GM21515 (cell line): ENCODE results near the gene ERVFRD-1.
"Not testable (repeated sequence)": the region's sequence is repeated elsewhere in the genome, so short reads cannot be mapped to it uniquely, and the experiment has no call there.

Experiments
- ATAC-seq: cut with Tn5 transposase; IDR thresholded peaks from one replicate; pipeline ENCODE4 v1.9.1; 2021; ENCODE audit not compliant: unreplicated experiment

ERVFRD-1 gene

GRCh38 chr6:11092668-11093375 lies 18.7 kb downstream of the ERVFRD-1 start:
- peak; percentile 41 for ATAC-seq

- ATAC-seq = not testable (repeated sequence)
Measured at GRCh38 chr6:11091141-11091540, 20.4 kb downstream of the ERVFRD-1 start.

DNA sequence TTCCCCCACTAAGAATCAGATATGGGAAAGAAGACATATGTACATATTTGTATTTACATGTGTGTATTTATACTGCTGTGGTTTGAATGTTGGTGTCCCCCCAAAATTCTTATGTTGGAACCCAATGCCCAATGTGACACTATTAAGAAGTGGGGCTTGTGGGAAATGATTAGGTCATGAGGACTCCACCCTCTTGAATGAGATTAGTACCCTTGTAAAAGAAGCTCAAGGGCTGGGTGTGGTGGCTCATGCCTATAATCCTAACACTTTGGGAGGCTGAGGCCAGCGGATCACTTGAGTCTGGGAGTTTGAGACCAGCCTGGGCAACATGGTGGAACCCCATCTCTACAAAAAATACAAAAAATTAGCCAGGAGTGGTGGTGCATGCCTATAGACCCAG lies 21.8 kb downstream of the ERVFRD-1 start:
- ATAC-seq = no peak

GRCh38 chr6:11087141-11087812 lies 24.2 kb downstream of the ERVFRD-1 start:
- ATAC-seq = not testable (repeated sequence)

GRCh38 chr6:11085758-11086435 lies 25.6 kb downstream of the ERVFRD-1 start:
- no peak for ATAC-seq

- ATAC-seq = no peak
Measured at GRCh38 chr6:11083956-11084355, 27.6 kb downstream of the ERVFRD-1 start.

DNA sequence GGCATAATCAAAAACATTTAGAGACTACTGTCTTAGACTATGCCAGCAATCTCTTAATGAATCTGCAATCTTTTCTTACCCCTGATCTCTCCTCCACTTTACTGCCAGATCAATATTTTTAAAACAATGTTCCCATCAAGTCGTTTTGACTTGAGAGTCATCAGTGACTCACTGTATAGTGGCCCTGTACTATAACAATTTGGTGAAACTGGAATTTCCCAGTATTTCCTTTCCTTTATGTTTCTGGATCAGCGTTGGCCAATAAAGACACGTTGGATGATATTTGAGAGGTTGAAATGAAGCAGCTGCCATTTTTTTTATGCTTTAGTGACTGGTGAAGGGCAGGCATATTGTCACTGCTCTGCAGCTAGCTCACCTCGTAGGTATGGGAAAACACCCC lies 28.0 kb downstream of the ERVFRD-1 start:
- no peak for ATAC-seq

DNA sequence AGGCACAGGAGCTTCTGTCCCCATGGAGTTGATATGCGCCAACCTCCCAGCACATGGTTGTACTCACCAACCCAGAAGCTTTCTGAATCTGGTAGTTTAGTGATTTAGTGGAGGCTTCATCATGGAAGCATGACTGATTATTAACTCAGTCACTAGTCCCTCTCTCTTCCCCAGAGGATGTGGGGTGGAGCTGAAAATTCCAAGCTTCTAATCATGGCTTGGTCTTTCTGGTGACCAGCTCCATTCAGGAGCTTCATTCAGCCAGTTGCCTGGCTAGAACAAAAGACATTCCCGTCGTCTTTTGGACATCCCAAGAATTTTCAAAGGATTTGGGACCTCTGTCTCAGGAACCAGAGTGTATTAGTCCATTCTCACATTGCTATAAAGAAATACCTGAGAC lies 31.2 kb downstream of the ERVFRD-1 start:
- ATAC-seq = no peak

- ATAC-seq = no peak
Measured at GRCh38 chr6:11078266-11078665, 33.3 kb downstream of the ERVFRD-1 start.

DNA sequence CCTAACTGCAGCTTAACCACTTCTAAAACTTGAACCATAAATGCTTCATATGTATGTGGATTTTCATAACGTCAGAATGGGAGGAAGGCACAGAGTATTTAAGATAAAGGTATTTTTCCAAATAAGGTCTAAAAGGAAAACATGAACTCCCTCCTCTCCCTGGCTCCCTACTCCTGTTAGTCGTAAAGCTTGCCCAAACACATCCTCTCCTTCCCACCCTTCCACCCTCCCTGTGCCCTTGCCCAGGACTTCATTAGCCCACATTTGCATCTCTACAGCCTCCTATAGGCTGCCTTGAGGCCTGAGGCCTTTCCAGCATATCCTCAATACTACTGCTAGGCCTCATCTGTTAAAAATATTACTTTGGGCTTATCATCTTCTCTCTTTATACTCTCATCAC lies 35.0 kb downstream of the ERVFRD-1 start:
- no peak for ATAC-seq

- no peak for ATAC-seq
Measured at GRCh38 chr6:11072101-11072500, 39.4 kb downstream of the ERVFRD-1 start.

DNA sequence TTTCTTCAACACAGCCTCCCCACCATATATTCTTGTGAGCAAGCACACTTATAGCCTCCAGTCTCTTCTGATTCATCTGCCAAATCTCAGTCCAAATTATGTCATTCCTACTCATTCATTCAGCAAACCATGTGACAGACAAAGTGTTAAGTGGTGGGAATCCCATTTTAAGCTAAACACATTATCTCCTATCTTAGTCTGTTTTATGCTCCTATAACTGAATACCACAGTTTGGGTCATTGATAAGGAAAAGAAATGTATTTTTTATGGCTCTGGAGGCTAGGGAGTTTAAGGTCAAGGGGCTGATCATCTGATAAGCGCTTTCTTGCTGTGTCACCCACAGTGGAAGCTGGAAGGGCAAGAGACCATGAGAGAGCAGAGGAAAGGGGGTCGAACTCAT lies 41.8 kb downstream of the ERVFRD-1 start:
- ATAC-seq = no peak

DNA sequence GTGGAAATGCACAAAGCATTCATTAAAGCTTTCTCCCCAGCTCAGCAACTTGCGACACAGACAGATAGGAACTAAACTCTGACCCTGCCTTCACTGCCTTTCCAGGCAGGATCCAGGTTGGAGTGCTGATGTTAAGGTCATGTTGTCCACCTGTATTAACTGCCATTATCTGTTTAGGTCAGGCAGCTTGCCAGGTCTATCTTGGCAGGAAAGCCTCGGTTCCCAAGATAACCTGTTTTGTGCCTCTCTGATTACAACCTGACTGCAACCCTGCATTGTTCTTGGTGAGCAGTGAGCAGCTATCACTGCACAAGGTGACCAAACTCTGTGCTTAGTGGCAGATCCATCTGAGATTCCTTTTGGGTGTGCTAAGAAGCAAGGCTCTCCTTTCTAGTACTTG lies 44.2 kb downstream of the ERVFRD-1 start:
- no peak for ATAC-seq

DNA sequence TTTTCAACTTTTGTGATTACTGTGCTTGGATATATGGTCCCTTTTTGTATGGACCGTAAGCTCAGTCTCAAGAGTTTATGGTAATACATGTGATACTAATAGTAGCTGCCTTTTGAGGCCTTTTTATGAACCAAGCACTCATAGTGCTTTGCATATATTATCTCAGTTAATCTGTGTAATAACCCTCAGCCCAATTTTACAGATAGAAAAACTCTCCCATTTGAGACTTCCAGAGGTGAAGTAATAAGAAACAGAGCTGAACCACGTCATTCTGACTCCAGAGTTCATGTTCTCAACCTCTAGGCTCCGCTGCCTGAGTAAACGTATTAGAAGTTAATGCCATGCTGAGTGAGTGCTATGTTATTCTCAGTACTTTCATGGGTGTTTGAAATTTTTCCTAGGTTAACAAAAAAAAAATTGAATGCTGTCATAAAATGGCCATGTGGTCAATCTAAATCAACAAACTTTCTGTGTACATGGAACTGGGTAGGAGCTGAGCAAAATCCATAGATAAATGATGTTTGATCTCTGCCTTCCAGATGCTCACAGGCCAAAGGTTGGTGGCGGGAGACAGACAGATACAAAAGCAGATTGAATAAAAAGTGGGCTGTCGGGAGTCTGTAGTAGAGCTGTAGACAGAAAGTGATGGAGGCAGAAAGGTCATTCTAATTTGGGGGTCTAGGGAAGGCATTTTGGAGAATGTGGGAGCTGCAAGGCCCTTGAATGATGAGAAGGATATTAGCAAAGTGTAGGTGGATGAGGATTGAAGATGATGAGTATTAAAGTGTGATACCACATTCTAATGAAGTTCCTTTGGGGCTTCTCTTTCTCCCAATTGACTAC lies 44.8 kb downstream of the ERVFRD-1 start:
- ATAC-seq = no peak

DNA sequence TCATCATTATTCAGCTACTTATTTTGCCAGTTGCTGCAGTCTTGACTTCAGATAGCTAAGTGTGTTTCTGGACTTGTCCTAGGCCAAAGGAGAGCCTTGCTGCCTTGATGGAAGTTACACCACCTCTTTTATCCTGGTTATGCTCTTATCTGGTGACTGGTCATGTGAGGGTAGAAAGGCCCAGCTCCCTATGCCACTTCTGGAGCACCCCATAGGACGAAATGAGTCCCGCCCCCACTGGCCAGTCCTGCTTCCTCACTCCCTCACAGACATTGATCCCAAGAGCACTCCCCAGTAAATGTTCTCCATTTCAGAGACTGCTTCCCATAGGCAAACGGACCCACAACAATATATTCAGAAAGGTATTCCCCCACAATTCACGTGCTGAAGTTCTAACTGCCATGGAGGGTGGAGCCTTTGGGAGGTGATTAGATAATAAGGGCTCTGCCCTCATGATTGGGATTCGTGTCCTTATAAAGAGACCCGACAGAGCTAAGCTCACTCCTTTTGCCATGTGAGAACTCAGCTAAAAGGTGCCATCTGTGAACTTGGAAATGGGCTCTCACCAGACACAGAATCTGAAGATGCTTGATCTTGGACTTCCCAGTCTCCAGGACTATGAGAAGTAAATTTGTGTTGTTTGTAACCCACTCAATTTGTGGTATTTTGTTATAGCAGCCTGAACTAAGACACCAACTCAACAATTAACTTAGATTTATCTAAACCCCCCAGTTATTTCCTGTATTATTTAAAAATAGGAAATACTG lies 45.9 kb downstream of the ERVFRD-1 start:
- ATAC-seq = no peak

- no peak for ATAC-seq
Measured at GRCh38 chr6:11064836-11065235, 46.7 kb downstream of the ERVFRD-1 start.

GRCh38 chr6:11062715-11063114 lies 48.8 kb downstream of the ERVFRD-1 start:
- ATAC-seq = no peak

GRCh38 chr6:11062083-11062482 lies 49.4 kb downstream of the ERVFRD-1 start:
- ATAC-seq = no peak

- ATAC-seq = no peak
Measured at GRCh38 chr6:11058406-11058805, 53.1 kb downstream of the ERVFRD-1 start.

- no peak for ATAC-seq
Measured at GRCh38 chr6:11056871-11057270, 54.7 kb downstream of the ERVFRD-1 start.
